SJCRH30 (cell line): ENCODE results near the gene MOSPD3. TPM values are rescaled to one million over a fixed set of nuclear protein-coding genes. Genes with fewer than 3 reads are reported as not detected.
"Not testable (repeated sequence)": the region's sequence is repeated elsewhere in the genome, so short reads cannot be mapped to it uniquely, and the experiment has no call there.

ENCODE experiments used
- DNase-seq, 2 experiments: peaks; one replicate each; pipeline ENCODE4 v3.0.0-alpha.2; 2015 to 2020
- H3K27ac ChIP-seq: fragments of 250-450 bp; sonication (Bioruptor Pico); 2 replicates; pipeline ENCODE4 v1.5.1; 2020; ENCODE audit warnings: mild to moderate bottlenecking, moderate library complexity
- H3K27me3 ChIP-seq: fragments of 250-450 bp; sonication (Bioruptor Pico); 2 replicates; pipeline ENCODE4 v1.5.1; 2020; ENCODE audit warnings: mild to moderate bottlenecking, moderate library complexity
- H3K36me3 ChIP-seq: fragments of 250-450 bp; sonication (Bioruptor Pico); 2 replicates; pipeline ENCODE4 v1.5.1; 2020; ENCODE audit warnings: mild to moderate bottlenecking, moderate library complexity
- H3K4me1 ChIP-seq: fragments of 250-450 bp; sonication (Bioruptor Pico); 2 replicates; pipeline ENCODE4 v1.5.1; 2020; ENCODE audit warnings: mild to moderate bottlenecking, moderate library complexity
- H3K4me3 ChIP-seq: fragments of 250-450 bp; sonication (Bioruptor Pico); 2 replicates; pipeline ENCODE4 v1.5.1; 2020; ENCODE audit warnings: mild to moderate bottlenecking, moderate library complexity
- H3K9me3 ChIP-seq: fragments of 250-450 bp; sonication (Bioruptor Pico); replicated peaks from 2 replicates; pipeline ENCODE4 v1.5.1; 2020; ENCODE audit warnings: mild to moderate bottlenecking, moderate library complexity
- total RNA-seq: library from RNA; depleted of rRNA; stranded (reverse); fragments of >200 nt; shearing (Covaris generic); gene quantifications from 2 replicates; pipeline ENCODE4 v1.2.3, GENCODE V29; 2014; rRNA removed

The MOSPD3 gene
- total RNA-seq, 1 experiment from 2014 or later, result 13.8 TPM

DNA sequence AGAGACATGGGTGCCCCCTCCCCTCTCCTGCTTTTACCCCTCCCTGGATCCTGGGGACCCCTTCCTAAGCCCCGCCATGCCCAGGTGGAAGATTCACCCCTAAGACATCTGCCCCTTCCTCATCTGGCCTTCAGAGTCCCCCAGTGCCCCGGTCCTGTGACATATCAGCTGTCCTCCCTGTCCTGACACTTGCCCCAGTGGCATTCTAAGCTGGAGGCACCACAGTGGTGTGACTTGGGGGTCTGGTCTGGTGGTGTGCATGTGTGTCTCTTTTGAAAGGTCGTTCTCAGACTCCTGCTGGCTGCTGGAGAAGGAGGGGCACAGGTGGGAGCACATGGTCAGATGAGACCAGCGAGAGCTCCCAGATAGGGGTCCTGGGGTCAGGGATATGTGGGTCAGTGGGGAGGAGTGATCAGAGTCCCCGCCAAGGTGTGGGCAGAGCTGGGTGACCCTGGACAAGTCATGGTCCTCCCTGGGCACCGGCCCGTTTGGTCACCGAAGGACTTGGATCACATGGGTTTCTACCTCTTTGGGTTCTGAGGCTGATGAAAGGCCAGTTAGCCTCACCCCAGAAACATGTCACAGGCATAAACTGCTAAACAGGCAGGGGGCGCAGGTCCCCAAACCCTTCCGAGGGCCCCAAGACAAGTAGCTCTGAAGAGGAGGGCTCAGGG is 29.7 kb downstream of the MOSPD3 start:
- Histone ChIP-seq H3K9me3 (no peaks in the 10 kb centered on the region), H3K27ac (no peak overlapping the region), H3K4me3 (no peak overlapping the region), H3K27me3 (peaks cover 23% of the 10 kb centered on the region; the same call in 1 of the 2 replicates), H3K4me1 (no peaks in the 10 kb centered on the region), H3K36me3 (no peaks in the 10 kb centered on the region)
- no peak for DNase-seq

DNA sequence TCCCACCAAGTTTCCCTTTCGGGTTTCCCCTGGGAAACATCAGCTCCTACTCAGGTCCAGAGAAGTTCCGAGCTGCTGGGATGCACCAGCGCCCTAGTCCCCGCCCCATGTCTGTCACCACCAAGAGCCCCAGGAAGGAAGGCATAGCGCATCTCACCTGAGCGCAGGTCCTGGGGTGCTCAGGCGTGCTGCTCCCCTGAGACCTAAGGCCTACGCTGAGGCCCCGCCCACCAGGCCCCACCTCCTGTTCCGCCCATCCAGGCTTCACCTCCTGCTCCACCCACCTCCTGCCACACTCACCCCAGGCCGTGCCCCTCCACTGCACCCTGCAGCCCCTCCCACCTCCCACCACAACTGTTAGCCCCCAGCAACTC is 30.2 kb downstream of the MOSPD3 start:
- no peaks in the 10 kb centered on the region for H3K4me1 ChIP-seq
- no peak for DNase-seq
- no peak overlapping the region for H3K27ac ChIP-seq
- no peak overlapping the region for H3K4me3 ChIP-seq
- no peaks in the 10 kb centered on the region for H3K36me3 ChIP-seq
- H3K9me3 ChIP-seq, result no peaks in the 10 kb centered on the region
- H3K27me3 ChIP-seq, result peaks cover 23% of the 10 kb centered on the region; the same call in 1 of the 2 replicates

DNA sequence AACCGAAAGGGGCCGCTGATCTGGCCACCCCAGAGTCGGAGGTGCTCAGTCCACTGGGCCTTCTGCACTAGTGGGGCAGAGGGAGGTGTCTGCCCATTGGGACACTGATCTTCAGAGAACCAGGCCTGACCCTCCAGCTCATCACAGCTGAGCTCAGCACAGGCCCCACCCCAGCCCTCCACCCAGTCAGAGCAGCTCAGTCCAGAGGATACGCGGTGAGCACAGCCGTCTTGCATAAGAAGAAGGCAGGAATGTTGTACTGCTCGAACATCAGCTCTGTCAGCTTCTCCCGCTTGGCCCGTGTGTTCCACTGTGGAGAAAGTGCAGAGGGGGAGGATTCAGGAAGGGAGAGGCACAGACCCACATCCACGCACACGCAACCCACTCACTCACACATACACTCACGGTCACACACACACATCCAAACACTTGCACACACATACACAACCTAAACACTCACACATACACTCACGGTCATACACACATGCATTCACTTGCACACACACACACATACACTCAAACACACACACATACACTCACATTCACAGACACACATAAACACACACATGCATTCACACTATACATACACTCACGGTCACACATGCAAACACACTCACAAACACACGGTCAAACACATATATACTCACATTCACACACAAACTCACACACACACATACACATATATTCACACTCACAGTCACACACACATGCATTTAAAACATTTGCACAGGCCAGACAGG is 37.7 kb downstream of the MOSPD3 start:
- H3K9me3 ChIP-seq, result no peaks in the 10 kb centered on the region
- no peak for DNase-seq

DNA sequence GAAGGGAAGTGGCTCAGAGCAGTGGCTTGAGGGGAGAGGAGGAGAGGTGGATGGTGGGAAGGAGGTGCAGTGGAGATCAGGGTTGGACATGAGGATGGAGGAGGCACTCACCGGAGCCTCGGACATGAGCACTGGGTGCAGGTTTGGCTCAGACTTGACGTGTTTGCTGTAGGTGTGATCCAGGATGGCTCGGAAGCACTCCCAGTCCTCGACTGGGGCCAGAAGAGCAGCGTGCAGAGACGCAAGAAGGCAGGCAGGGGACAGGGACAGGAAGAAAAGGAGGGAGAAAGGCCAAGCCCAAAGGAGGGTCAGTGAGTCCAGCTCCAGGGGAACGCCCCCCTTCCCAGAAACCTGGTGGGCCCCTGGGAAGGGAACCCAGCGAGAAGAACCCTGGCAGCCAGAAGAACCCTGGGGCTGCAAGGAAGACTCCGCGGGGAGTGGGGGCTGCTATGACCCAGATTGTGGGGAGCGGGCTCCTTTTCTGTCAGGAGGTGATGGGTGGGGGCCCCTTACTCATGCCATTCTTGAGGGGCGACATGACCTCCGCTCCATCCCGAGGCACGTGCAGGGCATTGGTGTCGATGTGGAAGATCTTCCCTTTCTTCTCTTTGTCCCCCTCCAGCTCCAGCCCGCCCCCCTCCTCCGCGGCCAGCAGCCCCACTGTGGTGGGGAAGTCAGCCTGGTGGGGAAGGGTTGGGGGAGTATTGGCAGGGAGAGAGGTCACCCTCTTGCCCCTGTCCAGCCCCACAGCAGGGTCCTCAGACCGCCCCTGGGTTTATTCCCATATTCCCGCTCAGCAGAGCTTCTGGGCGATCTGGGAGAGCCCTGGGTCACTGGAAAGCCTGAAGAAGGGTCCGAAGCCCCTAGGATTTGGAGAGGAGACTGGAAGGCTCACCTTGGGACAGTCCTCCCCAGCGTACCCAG is 42.8 kb downstream of the MOSPD3 start:
- no peak for DNase-seq
- H3K9me3 ChIP-seq, result no peaks in the 10 kb centered on the region
- no peak overlapping the region for H3K4me3 ChIP-seq
- no peak overlapping the region for H3K27ac ChIP-seq
- no peaks in the 10 kb centered on the region for H3K36me3 ChIP-seq
- no peaks in the 10 kb centered on the region for H3K27me3 ChIP-seq
- no peaks in the 10 kb centered on the region for H3K4me1 ChIP-seq

More for the DNA sequence above, 37.7 kb downstream of the MOSPD3 start:
- H3K36me3 ChIP-seq, result no peaks in the 10 kb centered on the region
- no peak overlapping the region for H3K27ac ChIP-seq
- no peak overlapping the region for H3K4me3 ChIP-seq
- H3K27me3 ChIP-seq, result peaks cover 6% of the 10 kb centered on the region; the same call in 1 of the 2 replicates
- no peaks in the 10 kb centered on the region for H3K4me1 ChIP-seq

DNA sequence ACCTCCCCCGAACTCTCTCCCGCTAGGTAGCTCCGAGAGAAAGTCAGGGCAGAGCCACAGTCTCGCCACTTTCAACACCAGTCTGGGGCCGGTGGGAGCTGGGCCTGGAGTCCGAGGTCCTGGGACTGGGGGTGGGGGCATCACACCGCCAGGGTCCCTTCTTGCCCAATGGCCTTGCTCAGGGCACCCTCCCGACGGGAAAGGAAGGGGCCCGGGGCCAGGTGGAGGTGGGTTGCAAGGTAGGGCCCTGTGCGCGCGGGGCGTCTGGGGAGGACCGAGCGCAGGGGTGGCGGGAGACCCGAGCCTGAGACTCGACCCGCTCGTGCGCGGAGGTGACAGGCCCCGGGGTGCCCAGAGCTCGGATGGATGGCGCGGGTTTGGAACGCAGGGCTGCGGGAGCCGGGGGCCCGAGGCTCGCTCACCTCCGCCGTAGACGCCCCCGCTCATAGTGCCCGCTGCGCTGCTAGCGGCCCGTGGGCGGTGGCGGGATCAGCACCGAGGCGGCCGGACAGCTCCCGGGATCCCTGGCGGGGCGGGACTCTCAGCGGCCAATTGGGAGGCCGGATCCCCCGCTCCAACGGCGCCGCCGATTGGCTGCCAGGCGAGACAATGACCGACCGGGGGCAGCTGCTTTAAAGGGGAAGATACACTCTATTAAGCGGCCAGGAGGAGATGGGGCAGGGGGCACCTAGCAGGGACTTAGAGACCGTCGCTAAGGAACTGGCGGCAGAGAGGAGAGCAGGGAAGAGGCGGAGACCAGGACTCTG is 43.8 kb downstream of the MOSPD3 start, which contains the start of gene ACTL6B:
ACTL6B (minus strand) TSS at position 541 of the 767 bp plus-strand sequence; CDS start at position 447, 94 bp downstream.
- Histone ChIP-seq H3K27ac (no peak within 1 kb of the TSS), H3K4me3 (no peak within 1 kb of the TSS), H3K36me3 (no peaks in the 10 kb centered on the region), H3K4me1 (no peaks in the 10 kb centered on the region), H3K27me3 (no peaks in the 10 kb centered on the region), H3K9me3 (no peaks in the 10 kb centered on the region)
- peak in 1 of 2 experiments; percentile 23 for DNase-seq

DNA sequence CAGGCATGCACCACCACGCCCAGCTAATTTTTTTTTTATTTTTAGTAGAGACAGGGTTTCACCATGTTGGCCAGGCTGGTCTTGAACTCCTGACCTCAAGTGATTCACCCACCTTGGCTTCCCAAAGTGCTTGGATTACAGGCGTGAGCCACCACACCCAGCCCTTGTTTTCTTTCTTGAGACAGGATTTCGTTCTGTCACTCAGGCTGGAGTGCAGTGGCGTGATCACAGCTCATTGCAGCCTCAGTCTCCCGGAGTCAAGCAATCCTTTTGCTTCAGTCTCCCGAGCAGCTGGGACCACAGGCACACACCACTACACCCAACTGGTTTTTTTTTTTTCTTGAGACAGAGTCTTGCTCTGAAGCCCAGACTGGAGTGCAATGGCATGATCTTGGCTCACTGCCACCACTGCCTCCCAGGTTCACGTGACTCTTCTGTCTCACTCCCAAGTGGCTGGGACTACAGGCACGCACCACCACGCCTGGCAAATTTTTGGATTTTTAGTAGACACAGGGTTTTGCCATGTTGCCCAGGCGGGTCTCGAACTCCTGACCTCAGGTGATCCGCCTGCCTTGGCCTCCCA is 49.9 kb downstream of the MOSPD3 start:
- not testable (repeated sequence) for DNase-seq, H3K36me3 ChIP-seq, H3K27ac ChIP-seq

More for the DNA sequence above, 49.9 kb downstream of the MOSPD3 start:
- not testable (repeated sequence) for H3K4me1 ChIP-seq, H3K4me3 ChIP-seq, H3K27me3 ChIP-seq, H3K9me3 ChIP-seq

Other genes with a start within 250 kb of the MOSPD3 start
- 0.83 TPM in 1 of 2 replicates, not detected in the other for gene PILRA, start 239.1 kb upstream of the MOSPD3 start, total RNA-seq
- 1.1 and 1.2 TPM in 2 replicates for gene ZCWPW1, start 183.8 kb upstream of the MOSPD3 start, total RNA-seq
- gene MEPCE, start 182.7 kb upstream of the MOSPD3 start, total RNA-seq, result 48.2 and 50.6 TPM in 2 replicates
- gene PPP1R35, start 176.0 kb upstream of the MOSPD3 start, total RNA-seq, result 11.2 and 11.7 TPM in 2 replicates
- gene SPACDR, start 148.3 kb upstream of the MOSPD3 start, total RNA-seq, result not detected in 2 replicates
- 13.7 and 14.7 TPM in 2 replicates for gene TSC22D4, start 133.3 kb upstream of the MOSPD3 start, total RNA-seq
- 0.49 and 0.56 TPM in 2 replicates for gene NYAP1, start 128.6 kb upstream of the MOSPD3 start, total RNA-seq
- 7.2 and 9.0 TPM in 2 replicates for gene AGFG2, start 73.3 kb upstream of the MOSPD3 start, total RNA-seq
- 0.30 and 1.2 TPM in 2 replicates for gene SAP25, start 38.6 kb upstream of the MOSPD3 start, total RNA-seq
- 19.8 and 33.2 TPM in 2 replicates for gene LRCH4, start 26.4 kb upstream of the MOSPD3 start, total RNA-seq
- gene FBXO24, start 26.2 kb upstream of the MOSPD3 start, total RNA-seq, result 0.10 TPM in 1 of 2 replicates, not detected in the other
- gene PCOLCE, start 10.2 kb upstream of the MOSPD3 start, total RNA-seq, result 41.2 and 43.4 TPM in 2 replicates
- gene TFR2, start 29.0 kb downstream of the MOSPD3 start, total RNA-seq, result not detected in 2 replicates
- not detected in 2 replicates for gene ACTL6B, start 43.9 kb downstream of the MOSPD3 start, total RNA-seq
- 105 and 112 TPM in 2 replicates for gene GNB2, start 61.2 kb downstream of the MOSPD3 start, total RNA-seq
- gene GIGYF1, start 81.7 kb downstream of the MOSPD3 start, total RNA-seq, result 17.8 and 22.6 TPM in 2 replicates
- 63.9 and 67.9 TPM in 2 replicates for gene POP7, start 93.6 kb downstream of the MOSPD3 start, total RNA-seq
- gene EPO, start 107.9 kb downstream of the MOSPD3 start, total RNA-seq, result not detected in 2 replicates
- not detected in 2 replicates for gene ZAN, start 121.1 kb downstream of the MOSPD3 start, total RNA-seq
- gene EPHB4, start 215.0 kb downstream of the MOSPD3 start, total RNA-seq, result 61.7 and 62.3 TPM in 2 replicates
- 12.2 and 15.0 TPM in 2 replicates for gene SLC12A9, start 240.2 kb downstream of the MOSPD3 start, total RNA-seq